ENCODE results near the gene ADAT2.

ADAT2 gene

DNA sequence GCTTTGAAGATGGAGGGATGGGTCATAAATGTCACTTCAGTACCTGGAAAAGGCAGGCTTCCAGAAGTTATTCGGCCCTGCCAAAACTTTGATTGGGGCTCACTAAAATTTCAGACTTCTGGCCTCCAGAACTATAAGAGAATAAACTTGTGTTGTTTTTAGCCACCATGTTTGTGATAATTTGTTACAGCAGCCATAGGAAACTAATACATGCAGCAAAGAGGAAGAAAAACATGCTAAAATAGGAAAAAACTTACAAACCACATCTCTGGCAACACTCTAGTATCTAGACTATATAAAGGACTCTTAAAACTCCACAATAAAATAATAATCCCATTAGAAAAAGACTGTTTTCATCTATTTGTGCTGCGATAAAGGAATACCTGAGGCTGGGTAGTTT, 9.5 kb downstream of the ADAT2 start:
- DNase-seq, result no peak

DNA sequence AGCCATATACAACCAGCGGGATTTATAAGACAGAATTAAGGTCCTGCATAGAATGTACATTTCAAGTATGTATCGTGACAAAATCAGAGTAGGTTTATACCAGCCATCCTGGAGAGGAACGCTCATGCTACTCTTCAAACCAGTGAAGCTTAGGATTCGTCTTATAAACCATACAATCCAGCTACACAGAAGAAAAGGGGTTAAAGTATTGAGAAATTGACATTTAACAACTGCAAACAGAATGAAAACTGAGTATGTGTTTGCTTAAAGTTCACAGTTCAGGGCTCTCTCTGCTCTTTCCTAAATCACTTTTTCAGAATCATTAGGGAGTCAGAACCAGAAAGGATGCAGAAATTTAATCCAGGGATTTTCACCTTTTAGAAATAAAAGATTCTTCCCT, 17.9 kb downstream of the ADAT2 start:
- DNase-seq, result no peak

DNA sequence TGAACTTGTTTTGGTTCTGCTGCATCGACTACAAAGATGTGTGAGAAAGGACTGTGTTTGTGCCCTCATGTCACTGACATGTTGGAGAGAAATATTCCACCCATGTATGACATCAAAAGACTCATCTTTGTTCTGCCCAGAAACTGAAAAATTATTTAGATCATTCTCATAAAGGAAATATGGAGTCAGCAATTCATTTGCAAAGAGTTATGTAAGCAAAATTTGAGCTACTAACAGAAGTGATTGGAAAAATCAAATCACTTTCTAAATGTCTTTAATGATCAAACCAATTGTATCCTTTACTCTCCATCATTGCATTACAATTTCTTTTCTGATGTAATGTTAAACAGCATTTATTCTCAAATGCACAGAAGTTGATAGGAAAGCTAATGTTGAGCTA, 19.3 kb downstream of the ADAT2 start:
- DNase-seq, result no peak

DNA sequence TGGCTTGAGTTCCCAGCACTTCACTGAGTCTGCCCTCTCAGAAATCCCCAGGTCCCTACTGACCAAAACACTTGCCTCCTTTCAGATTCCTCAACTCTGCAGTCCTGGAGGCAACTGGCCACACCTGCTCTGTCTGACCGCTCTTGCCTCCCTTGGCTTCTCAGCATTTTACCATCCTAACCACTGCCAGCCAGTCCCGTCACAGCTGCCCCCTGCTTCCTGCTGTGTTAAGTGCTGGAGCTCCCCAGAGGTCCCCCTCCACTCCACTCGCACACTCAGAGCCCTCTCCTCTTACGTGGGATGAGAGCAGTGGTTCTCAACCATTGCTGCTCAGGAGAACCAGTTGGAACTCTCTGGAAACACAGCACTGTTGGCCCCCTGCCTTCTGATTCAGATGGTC, 20.5 kb downstream of the ADAT2 start:
- DNase-seq, result no peak

DNA sequence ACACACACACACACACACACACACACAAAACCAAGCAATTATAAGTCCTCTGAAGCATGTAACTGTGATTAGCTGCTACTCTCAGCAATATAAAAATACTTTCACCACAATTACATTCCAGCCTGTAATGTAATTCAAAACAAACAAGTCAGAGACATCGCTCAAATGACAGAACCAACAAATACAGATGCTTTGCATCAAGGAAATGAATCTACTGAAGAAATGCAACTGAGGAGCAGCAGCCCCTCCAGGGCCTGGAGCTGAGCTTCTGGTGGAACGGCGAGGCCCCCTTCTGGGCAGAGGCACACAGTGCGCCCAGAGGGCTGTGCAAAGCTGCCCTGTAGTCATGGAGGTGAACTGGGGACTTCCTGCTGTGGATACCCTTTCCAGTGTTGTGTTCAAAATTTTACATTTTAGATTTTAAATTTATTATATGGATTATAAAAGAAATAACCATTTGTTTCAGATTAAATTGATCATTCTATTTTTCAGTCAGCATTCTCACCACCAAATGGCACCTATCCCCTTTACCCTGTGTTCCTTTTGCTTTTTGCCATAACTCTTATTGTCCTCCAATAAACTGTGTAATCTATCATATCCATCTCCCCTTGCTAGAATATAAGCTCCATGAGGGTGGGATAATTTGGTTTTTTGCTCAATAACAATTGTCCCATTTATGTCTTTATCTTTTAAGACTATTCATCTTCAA, 23.2 kb downstream of the ADAT2 start:
- DNase-seq, result peak; percentile 55

DNA sequence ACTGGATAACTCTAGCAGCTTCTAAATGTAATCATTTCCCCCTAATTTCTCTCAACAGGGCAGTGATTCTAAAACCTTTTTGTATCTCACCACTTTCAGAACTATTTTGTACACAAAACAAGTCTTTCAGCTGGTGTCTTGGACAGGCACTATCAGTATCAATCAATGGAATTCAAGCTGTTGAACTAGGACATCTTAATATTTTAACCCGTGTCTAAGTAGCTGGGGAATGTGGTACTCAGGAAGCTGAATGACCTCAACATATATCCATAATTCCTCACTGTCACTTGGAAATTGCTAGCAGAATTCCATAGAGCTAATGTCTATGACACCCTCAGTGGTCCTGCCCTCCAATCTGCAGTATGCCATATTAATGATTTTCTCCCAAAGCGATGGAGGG, 24.5 kb downstream of the ADAT2 start:
- no peak for DNase-seq

DNA sequence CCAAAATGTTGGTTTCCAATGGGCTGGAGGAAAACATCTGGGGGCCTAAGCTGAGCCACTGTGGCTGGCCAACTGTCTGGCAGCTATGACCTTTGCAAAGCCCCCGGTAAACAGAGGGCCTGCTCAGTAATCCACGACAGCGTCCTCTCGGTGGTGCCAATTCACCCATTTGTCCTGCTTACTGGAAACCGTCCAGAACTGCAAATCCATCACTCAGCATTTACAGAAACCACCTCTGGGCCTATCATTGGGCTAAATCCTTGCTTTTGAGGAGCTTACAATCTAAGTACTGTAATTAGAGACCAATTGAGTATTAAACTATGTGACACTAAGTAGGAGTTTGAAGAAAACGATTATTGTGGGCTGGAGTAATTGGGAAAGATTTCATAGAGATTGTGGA, 31.0 kb downstream of the ADAT2 start:
- no peak for DNase-seq

DNA sequence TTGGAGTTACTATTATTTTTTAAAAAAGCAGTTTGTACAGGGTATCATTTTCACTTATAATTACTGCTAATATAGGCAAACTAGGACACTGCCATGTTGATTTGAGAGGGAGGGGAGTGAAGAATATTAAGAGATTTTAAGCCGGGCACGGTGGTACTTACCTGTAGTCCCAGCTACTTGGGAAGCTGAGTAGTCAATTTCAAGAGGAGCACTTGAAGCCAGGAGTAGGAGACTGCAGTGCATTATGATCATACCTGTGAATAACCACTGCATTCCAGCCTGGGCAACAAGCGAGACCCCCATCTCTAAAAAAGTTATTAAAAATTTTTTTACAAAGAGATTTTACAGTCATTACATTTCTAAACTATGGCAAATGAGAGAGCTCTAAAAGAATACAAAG, 35.7 kb downstream of the ADAT2 start:
- no peak for DNase-seq

DNA sequence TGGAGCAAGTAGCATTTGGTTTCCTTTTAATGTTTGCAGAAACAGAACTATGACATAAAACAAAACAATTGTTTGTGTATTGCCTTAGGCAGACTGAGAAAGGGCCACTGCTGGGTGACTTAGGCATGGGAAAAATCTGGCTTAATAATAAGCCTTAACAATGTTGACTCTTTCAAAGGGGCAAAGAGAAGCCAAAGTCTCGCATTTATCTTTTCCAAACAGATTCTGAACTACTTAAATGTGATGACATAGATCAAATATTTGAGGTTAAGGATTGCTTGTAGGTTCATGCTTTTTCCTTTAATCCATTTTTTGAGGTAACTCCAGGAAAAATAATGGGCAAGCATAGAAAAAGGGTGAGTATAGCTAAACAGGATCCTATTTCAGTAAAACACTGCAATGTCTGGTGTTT, 39.6 kb downstream of the ADAT2 start:
- no peak for DNase-seq

DNA sequence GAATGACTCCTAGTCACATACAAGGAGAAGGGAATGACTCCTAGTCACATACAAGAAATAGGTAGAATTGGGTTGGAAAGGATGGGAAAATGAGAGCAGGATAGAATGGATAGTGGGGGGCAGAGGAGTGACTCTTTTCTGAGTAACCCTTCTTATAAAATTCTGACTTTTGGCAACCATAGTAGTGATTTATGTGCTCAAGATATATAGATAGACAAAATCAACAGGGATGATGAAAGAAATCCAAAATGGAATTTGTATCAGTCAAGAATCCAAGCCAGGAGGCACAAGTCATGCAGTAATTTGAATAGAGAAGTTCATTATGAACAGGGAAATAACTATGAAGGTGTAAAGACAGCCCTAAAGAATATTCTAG, 41.7 kb downstream of the ADAT2 start:
- no peak for DNase-seq

DNA sequence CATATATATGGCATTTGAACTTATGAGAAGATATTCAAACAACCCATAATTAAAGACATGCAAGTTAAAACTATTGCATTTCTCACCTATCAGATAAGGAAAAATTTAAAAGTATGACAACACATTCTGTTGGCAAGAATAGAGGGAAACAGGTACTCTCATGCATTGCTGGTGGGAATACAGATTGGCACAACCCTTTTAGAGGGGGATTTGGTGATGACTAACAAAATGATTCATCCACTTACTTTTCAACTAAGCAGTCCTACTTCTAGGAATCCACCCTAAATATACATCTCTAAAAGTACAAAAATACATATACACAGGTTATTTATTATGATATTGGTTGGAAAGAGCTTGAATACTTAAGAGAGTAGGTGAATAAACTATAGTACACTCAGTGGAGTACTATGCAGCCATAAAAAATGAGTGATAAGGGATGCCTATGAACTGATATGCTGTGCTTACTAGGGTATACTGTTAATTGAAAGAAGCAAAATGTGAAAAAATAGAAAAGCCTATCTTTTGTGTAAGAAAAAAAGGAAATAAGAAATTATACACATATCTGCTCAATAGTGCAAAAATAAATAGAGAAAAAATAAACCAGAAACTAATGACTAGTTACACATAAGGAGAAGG, 42.2 kb downstream of the ADAT2 start:
- DNase-seq, result no peak

DNA sequence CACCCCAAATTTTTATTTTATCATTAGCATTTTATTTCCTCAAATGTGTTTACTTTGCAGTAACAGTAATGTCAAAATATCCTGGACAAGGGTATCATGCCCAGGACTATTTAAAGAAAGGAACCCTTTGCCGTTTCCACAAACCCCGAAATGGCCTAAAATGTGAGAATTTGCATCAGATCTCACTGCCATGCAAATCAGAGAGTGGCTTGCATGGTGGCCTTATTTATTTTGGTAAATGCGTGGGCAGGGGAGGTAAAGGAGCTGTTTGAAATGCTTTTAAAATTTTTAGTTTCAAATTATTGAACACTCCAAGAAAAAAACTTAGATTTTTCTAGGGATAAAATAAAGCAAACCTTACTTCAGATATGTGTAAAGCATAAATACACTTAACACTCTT, 43.8 kb downstream of the ADAT2 start:
- no peak for DNase-seq

DNA sequence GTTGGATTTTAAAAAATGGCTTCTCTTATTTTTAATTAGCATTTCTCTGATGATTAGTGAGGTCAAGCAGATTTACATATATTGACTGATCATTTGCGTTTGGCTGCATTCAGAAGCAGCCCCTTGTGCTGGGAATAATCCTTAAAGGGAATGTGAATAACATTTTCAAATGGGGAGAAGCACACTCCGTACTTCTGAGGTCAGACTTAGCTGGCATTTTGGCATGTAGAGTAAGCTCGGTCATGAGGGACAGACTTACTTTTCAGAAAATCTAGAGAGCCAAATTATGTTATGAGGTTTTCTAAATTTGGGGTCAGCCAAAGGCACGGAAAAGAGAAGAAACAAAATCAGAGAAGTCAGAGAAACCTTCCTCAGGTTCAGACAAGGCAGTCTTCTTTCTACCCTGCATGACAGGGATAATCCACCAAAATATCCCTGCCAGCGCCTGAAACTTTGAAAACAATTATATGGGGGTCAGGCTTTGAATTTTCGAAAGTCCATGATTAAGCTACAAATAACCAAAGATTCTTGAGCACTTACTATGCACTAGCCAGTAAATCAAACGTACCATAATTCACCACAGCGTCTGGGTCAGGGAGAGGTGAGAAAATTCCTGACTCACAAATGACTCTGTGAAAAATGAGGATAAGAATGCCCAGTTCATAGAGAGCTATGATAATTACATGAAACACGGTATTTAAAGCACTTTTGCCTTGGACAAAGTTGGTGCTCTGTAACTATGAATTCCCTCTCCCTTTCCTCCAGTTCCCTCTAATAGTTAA, 44.9 kb downstream of the ADAT2 start:
- no peak for DNase-seq

DNA sequence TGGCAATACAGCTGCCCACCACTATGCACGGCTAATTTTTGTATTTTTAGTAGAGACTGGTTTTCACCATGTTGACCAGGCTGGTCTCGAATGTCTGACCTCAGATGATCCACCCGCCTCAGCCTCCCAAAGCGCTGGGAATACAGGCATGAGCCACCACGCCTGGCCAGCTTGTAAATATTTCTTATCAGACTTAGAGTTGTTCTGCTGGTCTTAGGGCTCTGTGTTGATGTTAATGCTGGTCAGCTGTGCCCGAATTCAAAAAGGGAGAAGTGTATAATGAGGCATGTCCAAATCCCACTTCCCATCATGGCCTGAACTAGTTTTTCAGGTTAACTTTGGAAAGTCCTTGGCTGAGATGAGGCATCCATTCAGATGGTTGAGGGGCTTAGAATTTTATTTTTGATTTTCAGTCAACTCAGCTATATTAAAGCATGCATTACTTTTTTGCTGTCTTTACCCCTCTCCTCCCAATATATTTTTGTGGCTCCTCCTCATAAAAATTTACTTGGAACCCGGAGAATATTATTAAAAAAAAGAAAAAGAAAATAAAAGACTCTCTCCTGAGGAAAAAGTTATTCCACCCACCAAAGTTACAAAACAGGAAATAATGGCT, 47.7 kb downstream of the ADAT2 start:
- no peak for DNase-seq

DNA sequence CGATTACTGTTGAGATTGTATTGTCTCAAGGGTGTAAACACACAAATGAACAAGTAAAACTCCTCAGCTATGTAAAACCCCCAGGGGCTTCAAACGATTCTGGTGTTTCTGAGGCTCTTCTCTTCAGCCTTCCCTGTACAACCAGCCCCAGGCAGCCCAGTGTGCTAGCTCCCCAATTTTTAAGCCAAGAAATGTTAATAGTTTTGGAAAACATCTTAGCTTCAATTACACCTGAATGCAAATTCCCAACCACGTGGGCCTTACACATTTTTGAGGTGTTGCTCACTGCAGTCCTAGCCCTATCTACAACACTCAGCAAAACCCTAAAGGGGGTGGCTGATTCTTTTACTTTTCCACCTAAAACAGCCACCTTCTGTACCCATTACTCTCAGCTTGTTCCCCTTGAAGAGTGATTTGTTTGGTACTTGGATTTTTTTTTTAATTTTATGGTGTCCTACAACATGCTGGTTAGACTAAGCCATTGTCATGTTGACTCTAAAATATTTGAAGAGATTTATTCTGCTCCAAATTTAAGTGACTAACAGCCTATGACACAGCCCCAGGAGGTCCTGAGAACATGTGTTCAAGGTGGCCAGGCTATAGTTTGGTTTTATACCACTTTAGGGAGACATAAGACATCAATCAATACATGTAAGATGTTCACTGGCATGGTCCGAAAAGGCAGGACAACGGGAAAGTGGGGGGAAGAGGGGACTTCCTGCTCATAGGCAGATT, 48.7 kb downstream of the ADAT2 start:
- no peak for DNase-seq

DNA sequence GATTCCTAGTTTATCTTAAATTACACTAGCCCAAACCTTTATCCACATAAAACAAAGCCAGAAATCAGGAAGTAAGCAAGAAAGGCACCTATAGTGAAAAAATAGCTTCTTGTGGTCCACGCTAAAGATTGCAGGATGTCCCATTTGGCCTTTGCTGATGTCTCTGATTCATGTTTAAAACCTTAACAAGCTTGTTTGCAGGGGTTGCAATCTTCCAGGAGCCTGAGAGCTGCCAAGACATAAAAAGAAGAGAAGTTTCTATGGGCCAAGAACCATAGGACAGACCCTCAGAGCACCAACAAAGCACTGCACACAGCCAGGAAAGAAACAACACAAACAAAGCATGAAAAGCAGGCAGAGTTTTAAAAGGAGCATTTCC, 49.4 kb downstream of the ADAT2 start:
- DNase-seq, result no peak

DNA sequence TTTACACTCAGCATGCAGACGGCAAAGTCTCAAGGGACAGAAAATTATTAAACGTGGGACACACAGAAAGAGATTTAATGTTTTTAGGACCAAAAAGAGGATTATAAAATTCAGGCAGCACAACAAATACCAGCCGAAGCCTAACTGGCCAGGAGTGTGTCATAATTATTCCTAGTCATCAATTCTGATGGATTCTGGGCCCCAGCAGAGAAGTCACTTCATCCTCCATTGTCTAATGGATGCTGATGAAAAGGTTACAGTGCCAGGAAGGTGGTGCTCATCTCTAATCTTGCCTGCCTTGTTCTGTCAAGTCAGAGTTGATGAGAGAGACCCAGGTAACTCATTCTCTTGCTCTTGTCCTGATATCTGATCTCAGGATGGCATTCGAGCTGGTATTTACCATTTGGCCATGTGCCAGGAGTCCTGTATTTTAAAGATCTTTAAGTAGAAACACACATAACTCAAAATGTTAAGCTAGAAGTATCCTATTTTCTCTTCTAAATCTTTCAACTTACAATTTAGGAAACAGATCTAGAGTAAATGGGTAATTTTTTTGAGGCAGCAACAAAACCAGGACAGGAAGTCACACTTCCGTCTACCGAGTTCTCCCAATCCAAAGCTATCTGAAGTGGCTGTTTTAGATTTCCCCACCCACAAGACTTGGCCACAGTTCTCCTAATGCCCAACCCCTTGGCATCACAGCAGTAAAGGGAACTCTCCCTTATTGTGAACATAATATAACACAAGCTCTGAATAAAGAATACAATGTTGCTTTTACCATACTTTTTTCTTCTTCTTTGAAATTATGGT, 50.0 kb downstream of the ADAT2 start:
- peak; percentile 48 for DNase-seq

DNA sequence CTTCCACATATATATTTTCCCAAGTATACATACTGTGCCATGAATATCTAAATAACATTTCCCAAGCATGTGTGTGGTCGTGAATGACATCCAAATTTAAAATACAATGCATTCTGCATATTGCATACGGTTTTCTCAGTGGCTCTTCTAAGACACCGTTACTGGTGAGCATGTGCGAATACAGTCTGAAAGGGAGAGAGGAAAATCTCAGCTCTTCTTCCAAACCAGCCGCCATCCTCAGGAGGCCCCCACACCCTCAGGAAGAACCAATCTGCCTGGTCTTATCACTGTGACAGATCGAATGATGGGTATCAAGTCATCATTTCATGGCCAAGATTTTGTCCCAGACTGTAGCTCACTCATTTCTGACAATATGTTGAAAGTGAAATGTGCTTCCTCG, 50.7 kb downstream of the ADAT2 start:
- no peak for DNase-seq

DNA sequence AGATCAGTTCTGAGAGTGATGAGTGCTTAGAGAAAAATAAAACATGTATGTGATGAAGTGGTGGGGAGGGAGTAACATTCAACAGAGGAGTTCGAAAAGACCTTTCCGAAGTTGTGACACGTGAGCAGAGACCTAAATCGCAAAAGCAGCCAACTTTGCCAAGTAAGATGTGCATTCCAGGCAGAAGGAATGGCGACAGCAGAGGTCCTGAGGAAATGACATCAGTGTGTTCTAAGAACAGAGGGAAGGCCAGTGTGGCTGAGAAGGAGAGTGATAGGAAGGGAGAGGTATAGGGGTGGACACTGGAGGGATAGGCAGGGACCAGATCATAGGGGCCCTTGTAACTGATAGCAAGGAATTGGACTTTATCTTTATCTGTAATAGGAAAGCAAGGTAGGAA, 51.3 kb downstream of the ADAT2 start:
- no peak for DNase-seq

DNA sequence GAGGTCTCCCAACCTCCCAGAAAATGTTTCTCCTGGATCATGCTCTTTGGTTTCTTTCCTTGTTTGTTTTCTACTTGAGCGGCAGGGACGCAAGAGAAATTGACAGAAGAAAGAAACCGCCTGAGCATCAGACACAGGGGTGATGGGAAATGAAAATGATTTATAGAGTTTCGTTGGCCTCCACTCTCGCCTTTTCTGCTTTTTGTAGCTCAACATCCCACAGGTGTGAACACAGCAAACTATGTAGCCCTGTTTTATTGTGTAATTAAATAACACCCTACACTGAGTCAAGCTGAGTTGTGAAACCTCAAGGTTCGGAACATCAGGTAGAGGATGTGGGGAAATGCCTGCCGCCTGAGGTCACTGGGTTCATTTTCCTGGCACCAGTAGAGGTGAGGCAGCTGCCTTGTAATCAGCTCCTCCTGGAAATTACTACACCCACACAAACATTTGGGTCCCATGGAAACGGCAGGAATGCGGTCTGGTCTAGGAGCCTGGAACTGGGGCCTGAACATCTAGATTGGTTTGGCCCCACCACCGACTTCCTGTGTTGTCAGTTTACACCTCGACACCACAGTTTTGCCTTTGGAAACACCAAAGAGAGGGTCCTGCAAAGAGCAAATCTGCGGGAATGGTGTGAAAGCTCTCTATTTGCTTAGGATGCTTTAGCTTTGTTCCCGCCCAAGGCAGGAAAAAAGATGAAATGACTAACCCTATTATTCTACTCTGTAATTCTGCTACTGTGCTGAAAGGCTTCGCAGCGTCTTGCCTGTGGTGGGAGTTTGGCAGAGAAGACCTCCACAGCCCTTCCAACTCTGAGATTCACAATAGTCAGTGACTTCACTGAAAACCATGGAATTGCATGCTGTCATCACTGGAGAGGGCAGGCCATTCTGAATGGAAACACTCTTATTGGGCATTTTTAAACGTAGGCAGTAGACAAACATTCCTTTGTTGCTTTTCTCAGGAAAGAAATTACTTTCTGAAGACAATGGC, 53.0 kb downstream of the ADAT2 start:
- peak; percentile 33 for DNase-seq

Measured in NCI-H146 (cell line).